Mesothelial cell of epicardium (in vitro differentiated cells): ENCODE measurements around the gene IRF7. TPM values are rescaled to one million over a fixed set of nuclear protein-coding genes. Genes with fewer than 3 reads are reported as not detected.

Experiments
- DNase-seq, 2 experiments: peaks; one replicate each; pipeline ENCODE4 v3.0.0; 2021; ENCODE audit warnings: low spot score in 2 of 2; ENCODE audit not compliant: unreplicated experiment in 2 of 2
- H3K27ac Mint-ChIP-seq: 2 replicates; pipeline ENCODE4 v1.8.0; 2021; ENCODE audit warnings: mixed read lengths
- H3K27me3 Mint-ChIP-seq: 2 replicates; pipeline ENCODE4 v1.8.0; 2021; ENCODE audit warnings: low read depth, mixed read lengths
- H3K36me3 Mint-ChIP-seq: 2 replicates; pipeline ENCODE4 v1.8.0; 2021; ENCODE audit warnings: mixed read lengths
- H3K4me1 Mint-ChIP-seq: 2 replicates; pipeline ENCODE4 v1.8.0; 2021; ENCODE audit warnings: mixed read lengths
- H3K4me3 Mint-ChIP-seq: 2 replicates; pipeline ENCODE4 v1.8.0; 2021; ENCODE audit warnings: mild to moderate bottlenecking, moderate library complexity, mixed read lengths
- H3K9me3 Mint-ChIP-seq: 2 replicates; pipeline ENCODE4 v1.8.0; 2021; ENCODE audit warnings: mixed read lengths
- CTCF ChIP-seq: fragments of 200-600 bp; sonication (generic); IDR thresholded peaks from one replicate; pipeline ENCODE4 v1.5.0; 2021; ENCODE audit warnings: antibody characterized with exemption; ENCODE audit not compliant: unreplicated experiment
- total RNA-seq: library from RNA; stranded (reverse); gene quantifications from 3 replicates; pipeline ENCODE4 v1.2.1, GENCODE V29; 2021

IRF7 gene
- total RNA-seq, 1 donor from 2014 or later, result 21.9 TPM

- no peak for TF ChIP-seq CTCF
- peaks cover 13% of the 10 kb centered on the region for H3K27me3 Mint-ChIP-seq
- peaks cover 8% of the 10 kb centered on the region for H3K36me3 Mint-ChIP-seq
- H3K9me3 Mint-ChIP-seq, result no peaks in the 10 kb centered on the region
- no peak overlapping the region for H3K4me3 Mint-ChIP-seq
- DNase-seq, result no peak
- no peak overlapping the region for H3K27ac Mint-ChIP-seq
- peaks cover 2% of the 10 kb centered on the region for H3K4me1 Mint-ChIP-seq
These were observed 28.3 kb upstream of the IRF7 start for GRCh38 chr11:643849-644738.

- no peak for TF ChIP-seq CTCF
- peaks cover 9% of the 10 kb centered on the region for H3K4me1 Mint-ChIP-seq
- H3K27ac Mint-ChIP-seq, result no peak overlapping the region
- peaks cover 4% of the 10 kb centered on the region for H3K36me3 Mint-ChIP-seq
- H3K9me3 Mint-ChIP-seq, result no peaks in the 10 kb centered on the region
- no peak for DNase-seq
- no peak overlapping the region for H3K4me3 Mint-ChIP-seq
- H3K27me3 Mint-ChIP-seq, result peaks cover 20% of the 10 kb centered on the region
These were observed 27.6 kb upstream of the IRF7 start for GRCh38 chr11:643366-643765.

GRCh38 chr11:641806-642370, 26.1 kb upstream of the IRF7 start:
- Mint-ChIP-seq H3K4me1 (peaks cover 15% of the 10 kb centered on the region), H3K27me3 (peaks cover 33% of the 10 kb centered on the region), H3K36me3 (peaks cover 1% of the 10 kb centered on the region), H3K9me3 (no peaks in the 10 kb centered on the region), H3K4me3 (no peak overlapping the region), H3K27ac (no peak overlapping the region)
- no peak for DNase-seq
- TF ChIP-seq CTCF, result no peak

GRCh38 chr11:640021-640706, 24.4 kb upstream of the IRF7 start:
- Mint-ChIP-seq H3K36me3 (peaks cover 2% of the 10 kb centered on the region), H3K27me3 (peaks cover 49% of the 10 kb centered on the region), H3K4me3 (peak overlapping the region; percentile 34), H3K27ac (no peak overlapping the region), H3K4me1 (peaks cover 16% of the 10 kb centered on the region), H3K9me3 (no peaks in the 10 kb centered on the region)
- TF ChIP-seq CTCF, result no peak
- DNase-seq, result no peak

GRCh38 chr11:639332-639955, 23.7 kb upstream of the IRF7 start:
- no peak for TF ChIP-seq CTCF
- H3K36me3 Mint-ChIP-seq, result peaks cover 2% of the 10 kb centered on the region
- DNase-seq, result no peak
- no peaks in the 10 kb centered on the region for H3K9me3 Mint-ChIP-seq
- peaks cover 16% of the 10 kb centered on the region for H3K4me1 Mint-ChIP-seq
- peak overlapping the region; percentile 55 for H3K4me3 Mint-ChIP-seq
- H3K27ac Mint-ChIP-seq, result no peak overlapping the region
- peaks cover 56% of the 10 kb centered on the region for H3K27me3 Mint-ChIP-seq
